Transverse colon (tissue), 4 donors: ENCODE data around the gene HPDL.

Experiments
- EP300 ChIP-seq: sonication (generic); formaldehyde crosslinking; IDR thresholded peaks from one replicate; pipeline ENCODE4 v1.6.1; 2017; ENCODE audit warnings: antibody characterized with exemption, low read depth
- POLR2A ChIP-seq: fragments of 450-650 bp; IDR thresholded peaks from one replicate; pipeline ENCODE4 v1.6.1; 2016; ENCODE audit warnings: antibody characterized with exemption, mild to moderate bottlenecking, moderate library complexity
- POLR2AphosphoS5 ChIP-seq, 3 donors: sonication (generic); formaldehyde crosslinking; IDR thresholded peaks; one replicate each; pipeline ENCODE4 v1.6.1; 2016; ENCODE audit warnings: antibody characterized with exemption in 3 of 3
- TF ChIP-seq, protein P1 (sequence below), 5 experiments: fragments of 200-600 bp in 3 of 5; fragments of 450-650 bp in 2 of 5; sonication (generic) in 3 of 5; IDR thresholded peaks; 1 replicate in 2 of 5; 2 replicates in 3 of 5; pipeline ENCODE4 v1.5.1; 2016 to 2017; ENCODE audit warnings: antibody characterized with exemption in 5 of 5, inconsistent platforms in 3 of 5, mild to moderate bottlenecking in 2 of 5, moderate library complexity in 1 of 5

DNA sequence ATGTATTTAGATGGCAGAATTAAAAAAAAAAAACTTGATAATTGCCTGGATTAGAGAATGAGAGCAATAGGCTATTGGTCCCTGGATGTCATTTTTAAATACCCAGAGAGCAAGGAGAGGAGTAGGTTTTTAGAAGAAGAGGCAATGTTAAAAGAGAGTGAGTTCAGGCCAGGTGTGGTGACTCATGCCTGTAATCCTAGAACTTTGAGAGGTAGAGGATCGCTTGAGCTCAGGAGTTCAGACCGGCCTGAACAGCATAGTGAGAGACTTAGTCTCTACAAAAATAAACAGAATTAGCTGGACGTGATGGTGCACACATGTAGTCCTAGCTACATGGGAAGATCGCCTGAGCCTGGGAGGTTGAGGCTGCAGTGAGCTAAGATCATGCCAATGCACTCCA lies 29.5 kb downstream of the HPDL start:
- TF ChIP-seq, protein P1, sequence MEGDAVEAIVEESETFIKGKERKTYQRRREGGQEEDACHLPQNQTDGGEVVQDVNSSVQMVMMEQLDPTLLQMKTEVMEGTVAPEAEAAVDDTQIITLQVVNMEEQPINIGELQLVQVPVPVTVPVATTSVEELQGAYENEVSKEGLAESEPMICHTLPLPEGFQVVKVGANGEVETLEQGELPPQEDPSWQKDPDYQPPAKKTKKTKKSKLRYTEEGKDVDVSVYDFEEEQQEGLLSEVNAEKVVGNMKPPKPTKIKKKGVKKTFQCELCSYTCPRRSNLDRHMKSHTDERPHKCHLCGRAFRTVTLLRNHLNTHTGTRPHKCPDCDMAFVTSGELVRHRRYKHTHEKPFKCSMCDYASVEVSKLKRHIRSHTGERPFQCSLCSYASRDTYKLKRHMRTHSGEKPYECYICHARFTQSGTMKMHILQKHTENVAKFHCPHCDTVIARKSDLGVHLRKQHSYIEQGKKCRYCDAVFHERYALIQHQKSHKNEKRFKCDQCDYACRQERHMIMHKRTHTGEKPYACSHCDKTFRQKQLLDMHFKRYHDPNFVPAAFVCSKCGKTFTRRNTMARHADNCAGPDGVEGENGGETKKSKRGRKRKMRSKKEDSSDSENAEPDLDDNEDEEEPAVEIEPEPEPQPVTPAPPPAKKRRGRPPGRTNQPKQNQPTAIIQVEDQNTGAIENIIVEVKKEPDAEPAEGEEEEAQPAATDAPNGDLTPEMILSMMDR (IDR thresholded peaks at IDR 0.05) = no peak
- TF ChIP-seq POLR2A (no peak), POLR2AphosphoS5 (IDR thresholded peaks at IDR 0.05) (no peak), EP300 (no peak)
